ENCODE measurements around the gene LSAMP.

DNA sequence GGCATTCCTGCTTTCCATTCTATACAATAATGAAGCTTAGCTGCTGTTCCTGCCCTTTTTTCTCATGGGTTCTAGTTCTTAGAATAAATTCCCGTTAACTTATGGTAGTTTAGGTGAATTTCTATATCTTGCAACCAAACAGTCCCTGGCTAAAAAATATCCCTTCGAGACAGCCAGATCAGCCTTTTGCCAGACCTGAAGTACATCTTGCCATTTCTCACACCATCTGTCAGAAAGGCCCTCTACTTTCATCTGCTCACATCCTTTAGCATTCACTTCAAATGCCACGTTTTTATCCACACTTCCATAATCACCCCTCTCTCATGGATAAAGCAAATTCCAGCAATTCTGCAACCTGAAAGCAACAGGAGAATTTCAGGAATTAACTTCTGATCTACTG lies 676.6 kb downstream of the LSAMP start:
- TF ChIP-seq CTCF (IDR thresholded peaks at IDR 0.05) (no peak), POLR2A (IDR thresholded peaks at IDR 0.05) (no peak)
